ENCODE measurements around the gene CLDN6.

Gene CLDN6

GRCh38 chr16:3017794-3018506, at the start of gene CLDN6:
Gene CLDN6 (minus strand): TSS chr16:3018183. CDS start chr16:3016021, 2,162 bp downstream.
- H3K4me3 ChIP-seq (ENCODE audit: insufficient read length, low read depth): peak within 1 kb of the TSS; percentile 95
- peak within 1 kb of the TSS; percentile 96 for H3K9ac ChIP-seq (ENCODE audit: insufficient read length, low read depth)
- H3K9me3 ChIP-seq (ENCODE audit: insufficient read depth, low read length): no peaks in the 10 kb centered on the region
- peaks cover 6% of the 10 kb centered on the region for H3K27me3 ChIP-seq (ENCODE audit: insufficient read depth, insufficient read length)
- TF ChIP-seq YY1 (IDR thresholded peaks at IDR 0.05; ENCODE audit: insufficient read depth, insufficient read length): no peak
- no peak for TF ChIP-seq ZNF274 (IDR thresholded peaks at IDR 0.05; ENCODE audit: low read depth, low read length)
- no peak for TF ChIP-seq SUZ12 (IDR thresholded peaks at IDR 0.05; ENCODE audit: extremely low read depth, insufficient read depth, insufficient read length)
- peak; percentile 92 for DNase-seq (ENCODE audit: low read depth, low spot score)
- H3K36me3 ChIP-seq (ENCODE audit: insufficient read depth, insufficient read length, low read length): peaks cover 49% of the 10 kb centered on the region
- H3K4me1 ChIP-seq (ENCODE audit: insufficient read depth, insufficient read length): peaks cover 21% of the 10 kb centered on the region

GRCh38 chr16:3066440-3066748, 48.4 kb upstream of the CLDN6 start:
- H3K4me3 ChIP-seq (ENCODE audit: insufficient read length, low read depth): no peak overlapping the region
- no peaks in the 10 kb centered on the region for H3K9me3 ChIP-seq (ENCODE audit: insufficient read depth, low read length)
- TF ChIP-seq ZNF274 (IDR thresholded peaks at IDR 0.05; ENCODE audit: low read depth, low read length): no peak
- no peak for TF ChIP-seq YY1 (IDR thresholded peaks at IDR 0.05; ENCODE audit: insufficient read depth, insufficient read length)
- TF ChIP-seq SUZ12 (IDR thresholded peaks at IDR 0.05; ENCODE audit: extremely low read depth, insufficient read depth, insufficient read length): no peak
- H3K4me1 ChIP-seq (ENCODE audit: insufficient read depth, insufficient read length): peaks cover 8% of the 10 kb centered on the region
- no peak overlapping the region for H3K9ac ChIP-seq (ENCODE audit: insufficient read length, low read depth)
- DNase-seq (ENCODE audit: low read depth, low spot score): no peak
- peaks cover 20% of the 10 kb centered on the region for H3K36me3 ChIP-seq (ENCODE audit: insufficient read depth, insufficient read length, low read length)
- H3K27me3 ChIP-seq (ENCODE audit: insufficient read depth, insufficient read length): no peaks in the 10 kb centered on the region

GRCh38 chr16:3065742-3066439, 47.9 kb upstream of the CLDN6 start:
- TF ChIP-seq ZNF274 (IDR thresholded peaks at IDR 0.05; ENCODE audit: low read depth, low read length): no peak
- no peak for TF ChIP-seq YY1 (IDR thresholded peaks at IDR 0.05; ENCODE audit: insufficient read depth, insufficient read length)
- TF ChIP-seq SUZ12 (IDR thresholded peaks at IDR 0.05; ENCODE audit: extremely low read depth, insufficient read depth, insufficient read length): no peak
- Histone ChIP-seq H3K36me3 (ENCODE audit: insufficient read depth, insufficient read length, low read length) (peaks cover 20% of the 10 kb centered on the region), H3K9me3 (ENCODE audit: insufficient read depth, low read length) (no peaks in the 10 kb centered on the region), H3K27me3 (ENCODE audit: insufficient read depth, insufficient read length) (no peaks in the 10 kb centered on the region), H3K4me1 (ENCODE audit: insufficient read depth, insufficient read length) (peaks cover 8% of the 10 kb centered on the region), H3K4me3 (ENCODE audit: insufficient read length, low read depth) (no peak overlapping the region), H3K9ac (ENCODE audit: insufficient read length, low read depth) (no peak overlapping the region)
- DNase-seq (ENCODE audit: low read depth, low spot score): no peak

GRCh38 chr16:3065069-3065741, 47.2 kb upstream of the CLDN6 start, which contains the start of gene IL32:
Gene IL32 (plus strand): TSS chr16:3065640. CDS start chr16:3065812, 172 bp downstream.
- Histone ChIP-seq H3K4me1 (ENCODE audit: insufficient read depth, insufficient read length) (peaks cover 8% of the 10 kb centered on the region), H3K27me3 (ENCODE audit: insufficient read depth, insufficient read length) (peaks cover 4% of the 10 kb centered on the region), H3K36me3 (ENCODE audit: insufficient read depth, insufficient read length, low read length) (peaks cover 20% of the 10 kb centered on the region), H3K4me3 (ENCODE audit: insufficient read length, low read depth) (no peak within 1 kb of the TSS), H3K9ac (ENCODE audit: insufficient read length, low read depth) (no peak within 1 kb of the TSS), H3K9me3 (ENCODE audit: insufficient read depth, low read length) (no peaks in the 10 kb centered on the region)
- no peak for DNase-seq (ENCODE audit: low read depth, low spot score)
- TF ChIP-seq YY1 (IDR thresholded peaks at IDR 0.05; ENCODE audit: insufficient read depth, insufficient read length) (no peak), SUZ12 (IDR thresholded peaks at IDR 0.05; ENCODE audit: extremely low read depth, insufficient read depth, insufficient read length) (no peak), ZNF274 (IDR thresholded peaks at IDR 0.05; ENCODE audit: low read depth, low read length) (no peak)

GRCh38 chr16:3063625-3064386, 45.8 kb upstream of the CLDN6 start:
- H3K4me1 ChIP-seq (ENCODE audit: insufficient read depth, insufficient read length): peaks cover 13% of the 10 kb centered on the region
- DNase-seq (ENCODE audit: low read depth, low spot score): peak; percentile 49
- no peaks in the 10 kb centered on the region for H3K9me3 ChIP-seq (ENCODE audit: insufficient read depth, low read length)
- no peak overlapping the region for H3K4me3 ChIP-seq (ENCODE audit: insufficient read length, low read depth)
- peaks cover 10% of the 10 kb centered on the region for H3K27me3 ChIP-seq (ENCODE audit: insufficient read depth, insufficient read length)
- no peak overlapping the region for H3K9ac ChIP-seq (ENCODE audit: insufficient read length, low read depth)
- H3K36me3 ChIP-seq (ENCODE audit: insufficient read depth, insufficient read length, low read length): peaks cover 17% of the 10 kb centered on the region
- TF ChIP-seq SUZ12 (IDR thresholded peaks at IDR 0.05; ENCODE audit: extremely low read depth, insufficient read depth, insufficient read length): no peak
- no peak for TF ChIP-seq YY1 (IDR thresholded peaks at IDR 0.05; ENCODE audit: insufficient read depth, insufficient read length)
- no peak for TF ChIP-seq ZNF274 (IDR thresholded peaks at IDR 0.05; ENCODE audit: low read depth, low read length)

GRCh38 chr16:3062553-3062952, 44.6 kb upstream of the CLDN6 start:
- peaks cover 16% of the 10 kb centered on the region for H3K4me1 ChIP-seq (ENCODE audit: insufficient read depth, insufficient read length)
- no peak overlapping the region for H3K4me3 ChIP-seq (ENCODE audit: insufficient read length, low read depth)
- no peak overlapping the region for H3K9ac ChIP-seq (ENCODE audit: insufficient read length, low read depth)
- no peak for DNase-seq (ENCODE audit: low read depth, low spot score)
- peaks cover 6% of the 10 kb centered on the region for H3K36me3 ChIP-seq (ENCODE audit: insufficient read depth, insufficient read length, low read length)
- no peaks in the 10 kb centered on the region for H3K9me3 ChIP-seq (ENCODE audit: insufficient read depth, low read length)
- peaks cover 10% of the 10 kb centered on the region for H3K27me3 ChIP-seq (ENCODE audit: insufficient read depth, insufficient read length)
- TF ChIP-seq YY1 (IDR thresholded peaks at IDR 0.05; ENCODE audit: insufficient read depth, insufficient read length) (no peak), ZNF274 (IDR thresholded peaks at IDR 0.05; ENCODE audit: low read depth, low read length) (no peak), SUZ12 (IDR thresholded peaks at IDR 0.05; ENCODE audit: extremely low read depth, insufficient read depth, insufficient read length) (no peak)

Measured in NT2/D1 (cell line).